Lower lobe of right lung (tissue), 2 donors: ENCODE measurements around the gene ARV1. TPM values are rescaled to one million over a fixed set of nuclear protein-coding genes. Genes with fewer than 3 reads are reported as not detected.
"Not testable (repeated sequence)": the region's sequence is repeated elsewhere in the genome, so short reads cannot be mapped to it uniquely, and the experiment has no call there.

Experiments
- ATAC-seq, 2 donors: fragments of 200-7000 bp; cut with Tn5 transposase; one replicate each; pipeline ENCODE4 v1.9.1; 2020 to 2022; ENCODE audit warnings: mild to moderate bottlenecking in 2 of 2, moderate library complexity in 2 of 2
- DNase-seq: peaks from one replicate; pipeline ENCODE4 v3.0.0-alpha.2; 2020
- H3K27ac ChIP-seq: fragments of 200-600 bp; one replicate; pipeline ENCODE4 v1.8.0; 2022
- H3K27me3 ChIP-seq: fragments of 200-600 bp; one replicate; pipeline ENCODE4 v1.8.0; 2022; ENCODE audit warnings: low read depth
- H3K36me3 ChIP-seq: fragments of 200-600 bp; one replicate; pipeline ENCODE4 v1.8.0; 2022; ENCODE audit warnings: mild to moderate bottlenecking
- H3K4me1 ChIP-seq: fragments of 200-600 bp; one replicate; pipeline ENCODE4 v1.8.0; 2022
- H3K4me3 ChIP-seq: fragments of 200-600 bp; one replicate; pipeline ENCODE4 v1.8.0; 2022; ENCODE audit warnings: mild to moderate bottlenecking
- H3K9me3 ChIP-seq: fragments of 200-600 bp; one replicate; pipeline ENCODE4 v1.8.0; 2022
- CTCF ChIP-seq: fragments of 200-600 bp; IDR thresholded peaks from one replicate; pipeline ENCODE4 v1.8.0; 2022; ENCODE audit warnings: antibody characterized with exemption, mild to moderate bottlenecking
- intact Hi-C: fragments of 100-400 bp; cut with DNase I; formaldehyde crosslinking; loops from one replicate; pipeline ENCODE4 v1.11.0; 2022
- total RNA-seq: library from RNA; stranded (reverse); fragmentation: NEBNext Ultra II Directional; extraction: Animal tissue kit (Norgen Biotek cat#: 25700); gene quantifications from one replicate; pipeline ENCODE4 v1.2.1, GENCODE V29; 2021
- donor health status: DM: no; HTN: yes; CAD: no; lungs with severe emphysema.

ARV1 gene
- total RNA-seq, 1 donor from 2014 or later = 18.4 TPM

- DNase-seq (no peak), ATAC-seq (peak; percentile 69 to 73)
- intact Hi-C loops = no loop called here
- H3K9me3 ChIP-seq = no peaks in the 10 kb centered on the region
- H3K27me3 ChIP-seq = no peaks in the 10 kb centered on the region
- H3K4me3 ChIP-seq = no peak overlapping the region
- H3K27ac ChIP-seq = no peak overlapping the region
- TF ChIP-seq CTCF = no peak
- no peaks in the 10 kb centered on the region for H3K36me3 ChIP-seq
- peaks cover 17% of the 10 kb centered on the region for H3K4me1 ChIP-seq
Observed at GRCh38 chr1:231027136-231027925, 48.4 kb downstream of the ARV1 start.

- peaks cover 22% of the 10 kb centered on the region for H3K4me1 ChIP-seq
- no peak for TF ChIP-seq CTCF
- intact Hi-C loops = no loop called here
- H3K9me3 ChIP-seq = no peaks in the 10 kb centered on the region
- no peak overlapping the region for H3K4me3 ChIP-seq
- ATAC-seq (no peak), DNase-seq (no peak)
- H3K36me3 ChIP-seq = no peaks in the 10 kb centered on the region
- no peaks in the 10 kb centered on the region for H3K27me3 ChIP-seq
- H3K27ac ChIP-seq = peak overlapping the region; percentile 60
Observed at GRCh38 chr1:231027971-231028370, 49.1 kb downstream of the ARV1 start.

GRCh38 chr1:231028682-231029081 lies 49.8 kb downstream of the ARV1 start:
- H3K27me3 ChIP-seq = no peaks in the 10 kb centered on the region
- H3K4me3 ChIP-seq = no peak overlapping the region
- DNase-seq (no peak), ATAC-seq (peak in 1 of 2 donors; percentile 22)
- H3K27ac ChIP-seq = peak overlapping the region; percentile 60
- TF ChIP-seq CTCF = no peak
- no peaks in the 10 kb centered on the region for H3K9me3 ChIP-seq
- no peaks in the 10 kb centered on the region for H3K36me3 ChIP-seq
- intact Hi-C loops = no loop called here
- H3K4me1 ChIP-seq = peaks cover 29% of the 10 kb centered on the region

GRCh38 chr1:231029247-231029646 lies 50.4 kb downstream of the ARV1 start:
- H3K27ac ChIP-seq = peak overlapping the region; percentile 60
- ATAC-seq = not testable (repeated sequence)

GRCh38 chr1:231029841-231030240 lies 50.9 kb downstream of the ARV1 start:
- no peak overlapping the region for H3K4me3 ChIP-seq
- no peak for TF ChIP-seq CTCF
- no peaks in the 10 kb centered on the region for H3K27me3 ChIP-seq
- ATAC-seq (no peak), DNase-seq (no peak)
- H3K36me3 ChIP-seq = no peaks in the 10 kb centered on the region
- peaks cover 33% of the 10 kb centered on the region for H3K4me1 ChIP-seq
- no peak overlapping the region for H3K27ac ChIP-seq
- intact Hi-C loops = no loop called here
- no peaks in the 10 kb centered on the region for H3K9me3 ChIP-seq

More at GRCh38 chr1:231029247-231029646, 50.4 kb downstream of the ARV1 start:
- H3K36me3 ChIP-seq, H3K27me3 ChIP-seq, H3K9me3 ChIP-seq, H3K4me3 ChIP-seq, DNase-seq, intact Hi-C loops: not testable (repeated sequence)
- peaks cover 33% of the 10 kb centered on the region for H3K4me1 ChIP-seq

- ATAC-seq (peak; percentile 39 to 56), DNase-seq (no peak)
- intact Hi-C loops = no loop called here
- no peaks in the 10 kb centered on the region for H3K36me3 ChIP-seq
- TF ChIP-seq CTCF = no peak
- no peaks in the 10 kb centered on the region for H3K27me3 ChIP-seq
- no peaks in the 10 kb centered on the region for H3K9me3 ChIP-seq
- no peak overlapping the region for H3K27ac ChIP-seq
- H3K4me3 ChIP-seq = no peak overlapping the region
- peaks cover 48% of the 10 kb centered on the region for H3K4me1 ChIP-seq
Observed at GRCh38 chr1:231032963-231033362, 54.1 kb downstream of the ARV1 start.
